ENCODE results near the gene PICK1.

PICK1 gene

DNA sequence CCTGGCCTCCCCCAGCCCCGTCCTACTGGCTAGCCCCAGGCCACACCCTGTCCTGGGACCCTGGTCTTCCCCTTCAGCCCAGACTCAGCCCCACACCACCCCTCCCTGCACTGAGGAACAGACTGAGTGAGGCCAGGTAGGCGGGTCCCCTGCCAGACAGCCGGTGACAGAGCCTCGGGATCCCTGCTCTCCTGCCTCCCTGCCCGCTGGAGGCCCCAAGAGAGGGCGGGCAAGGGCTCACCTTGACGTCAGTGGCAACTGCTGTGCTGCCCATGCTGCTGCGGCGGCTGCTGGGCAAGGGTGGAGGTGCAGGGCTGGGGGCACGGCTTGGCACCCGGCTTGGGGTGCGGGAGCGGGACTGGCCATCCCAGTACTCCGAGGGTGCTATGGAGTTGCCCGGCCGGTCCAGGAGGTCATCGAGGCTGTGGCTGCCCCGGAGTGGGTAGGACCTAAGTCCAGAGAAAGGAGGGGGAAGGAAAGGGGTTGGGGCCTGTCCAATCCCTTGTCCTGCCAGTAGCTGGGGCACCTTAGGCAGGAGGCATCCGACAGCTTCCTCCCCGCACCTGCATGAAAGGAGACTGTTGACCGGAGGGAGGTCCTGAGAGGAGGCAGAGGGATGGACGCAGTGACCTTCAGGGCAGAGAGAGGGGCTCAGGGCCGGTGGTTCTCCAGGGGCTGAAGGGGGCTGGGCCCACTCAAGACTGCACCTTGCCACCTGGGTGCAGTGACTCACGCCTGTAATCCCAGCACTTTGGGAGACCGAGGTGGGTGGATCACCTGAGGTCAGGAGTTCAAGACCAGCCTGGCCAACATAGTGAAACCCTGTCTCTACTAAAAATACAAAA lies 29.0 kb downstream of the PICK1 start:
- DNase-seq: no peak

DNA sequence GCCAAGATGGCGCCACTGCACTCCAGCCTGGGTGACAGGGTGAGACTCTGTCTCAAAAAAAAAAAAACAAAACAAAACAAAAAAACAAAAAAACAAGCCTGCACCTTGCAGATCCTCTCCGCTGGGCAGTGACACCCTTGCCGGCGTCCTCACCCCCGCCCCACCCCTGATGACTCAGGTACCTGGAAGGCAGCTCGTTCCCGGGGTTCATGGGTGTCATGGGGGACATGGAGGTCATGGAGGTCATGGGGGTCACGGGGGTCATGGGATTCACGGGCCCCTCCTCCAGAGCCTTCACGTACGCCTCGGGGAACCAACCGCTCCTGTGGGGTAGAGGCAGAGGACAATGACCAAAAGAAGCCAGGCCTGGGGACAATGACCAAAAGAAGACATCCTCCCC lies 29.7 kb downstream of the PICK1 start:
- DNase-seq: no peak

DNA sequence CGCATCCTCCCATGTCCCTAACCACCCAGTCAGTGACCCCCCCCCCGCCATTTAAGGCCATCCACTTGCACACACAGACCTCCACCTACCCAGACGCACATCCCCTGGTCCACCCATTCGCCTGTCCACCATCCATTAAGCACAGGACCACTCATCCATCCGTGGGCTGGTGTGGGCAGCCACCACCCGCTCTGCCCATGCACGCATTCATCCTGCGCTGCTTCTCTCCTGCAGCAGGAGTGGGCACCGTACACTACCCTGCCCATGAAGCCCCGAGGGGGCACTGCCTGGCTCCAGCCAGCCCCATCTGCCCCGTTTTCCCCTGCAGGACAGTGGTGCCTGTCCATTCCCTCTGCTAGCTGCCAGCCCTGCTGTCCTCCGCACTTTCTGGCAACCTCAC lies 30.7 kb downstream of the PICK1 start:
- no peak for DNase-seq

DNA sequence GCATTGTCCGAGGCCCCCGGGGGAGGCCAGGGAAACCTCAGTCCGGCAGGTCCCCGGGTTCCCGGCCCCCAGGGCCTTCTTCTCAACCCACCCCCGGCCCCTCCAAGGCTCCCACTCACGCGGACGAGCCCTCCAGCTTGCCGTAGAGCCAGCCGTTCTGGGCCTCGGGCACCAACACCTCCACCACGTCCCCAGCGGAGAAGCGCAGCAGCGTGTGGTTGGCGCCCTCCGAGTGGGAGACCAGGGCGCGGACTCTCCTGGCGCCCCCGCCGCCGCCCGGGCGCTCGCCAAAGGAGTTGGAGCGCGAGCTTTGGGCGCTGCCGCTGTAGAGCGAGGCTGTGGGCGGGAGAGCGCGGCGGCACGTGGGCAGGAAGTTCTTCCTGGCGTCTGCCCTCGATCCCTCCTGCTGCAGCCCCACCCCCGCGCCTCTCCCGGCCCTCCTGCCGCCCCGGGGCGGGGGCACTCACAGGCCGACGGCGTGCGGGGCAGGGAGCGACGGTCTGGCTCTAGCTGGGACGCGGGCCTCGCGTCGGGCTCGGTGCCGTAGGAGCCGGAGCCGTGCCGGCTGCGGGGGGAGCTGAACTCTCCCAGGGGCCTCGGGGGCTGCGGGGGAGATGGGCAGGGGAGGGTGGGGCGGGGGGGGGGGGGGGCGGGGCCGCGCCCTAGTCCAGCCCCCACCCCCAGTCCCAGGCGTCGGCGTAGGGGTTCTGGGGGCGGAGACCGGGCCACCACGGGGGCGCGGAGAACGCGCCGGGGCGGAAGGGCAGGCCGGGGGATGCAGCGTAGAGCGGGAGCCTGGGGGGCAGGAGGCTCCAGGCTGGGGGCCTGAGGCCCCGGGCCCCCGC lies 31.6 kb downstream of the PICK1 start:
- no peak for DNase-seq

DNA sequence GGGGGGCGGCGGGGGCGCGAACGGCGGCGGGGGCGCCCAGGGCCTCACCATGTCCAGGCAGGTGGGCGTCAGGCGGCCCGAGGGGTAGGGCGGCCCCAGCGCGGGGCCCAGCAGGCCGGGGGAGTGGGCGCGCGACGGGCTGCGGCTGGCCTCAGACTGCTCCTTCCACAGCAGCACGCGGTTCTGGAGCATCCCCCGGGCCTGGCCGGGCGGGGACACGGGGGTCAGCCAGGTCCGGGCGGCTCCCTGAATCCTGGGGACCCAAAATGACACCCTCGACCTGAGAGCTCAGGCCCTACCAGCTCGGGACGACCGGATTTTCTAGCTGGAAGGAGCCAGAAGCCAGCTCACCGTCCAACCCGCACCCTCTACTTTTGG lies 32.3 kb downstream of the PICK1 start:
- no peak for DNase-seq

DNA sequence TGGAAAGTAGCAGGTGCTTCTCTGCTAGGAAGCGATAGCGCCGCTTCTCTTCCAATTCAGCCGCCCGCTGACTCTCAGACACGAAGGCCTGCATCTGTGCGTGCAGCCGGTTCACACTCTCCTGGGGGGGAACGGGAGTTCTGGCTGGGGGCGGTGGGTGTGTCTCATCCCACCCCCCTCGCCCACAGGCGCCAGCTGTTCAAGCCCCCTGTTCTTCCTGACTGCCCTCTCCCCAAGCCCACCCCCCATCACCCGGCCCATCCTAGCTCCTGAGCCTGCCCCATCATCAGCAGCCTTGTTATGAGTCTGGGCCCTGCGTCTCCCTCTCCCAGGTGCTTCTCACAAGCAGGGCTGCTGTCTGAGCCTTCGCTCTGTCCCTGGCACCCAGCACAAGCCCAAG lies 39.9 kb downstream of the PICK1 start:
- DNase-seq: no peak

DNA sequence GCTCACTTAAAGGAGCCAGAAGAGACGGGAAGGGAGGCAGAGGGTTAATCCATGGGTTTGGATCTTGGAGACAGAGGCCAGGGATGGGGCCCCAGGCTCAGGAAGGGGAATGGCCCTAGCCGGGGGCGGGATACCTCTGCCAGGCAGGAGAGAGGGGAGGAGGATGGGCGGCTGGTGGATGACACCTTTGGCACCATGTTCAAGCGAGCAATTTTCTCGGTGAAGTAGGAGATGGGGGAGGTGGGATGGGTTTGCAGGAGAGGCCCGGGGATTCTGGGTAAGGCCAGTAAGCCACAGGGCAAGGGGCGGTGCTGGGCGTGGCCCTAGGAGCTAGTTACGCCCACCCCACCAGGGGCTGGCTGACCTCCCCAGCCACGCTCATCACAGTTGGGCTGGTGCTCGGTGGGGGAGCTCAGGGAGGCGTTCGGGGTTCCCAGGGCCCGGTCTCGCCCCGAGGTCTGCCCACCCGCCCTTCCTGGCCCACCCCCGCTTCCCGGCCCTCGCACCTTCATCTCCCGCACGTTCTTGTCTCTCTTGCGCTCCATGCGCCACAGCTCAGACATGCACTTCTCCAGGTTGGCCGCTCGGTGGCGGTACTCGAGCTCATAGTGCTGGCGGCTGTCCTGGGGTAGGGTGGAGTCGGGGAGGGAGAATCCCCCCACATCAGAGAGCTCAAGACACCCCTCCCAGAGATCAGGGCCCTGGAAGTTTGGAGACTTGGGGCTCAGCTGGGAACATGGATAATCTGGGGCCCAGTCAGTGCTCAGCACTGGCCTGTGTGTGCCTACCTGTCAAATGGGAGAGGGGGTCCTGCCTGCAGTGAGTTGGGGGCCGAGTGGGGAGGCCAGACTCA lies 40.6 kb downstream of the PICK1 start:
- DNase-seq: no peak

DNA sequence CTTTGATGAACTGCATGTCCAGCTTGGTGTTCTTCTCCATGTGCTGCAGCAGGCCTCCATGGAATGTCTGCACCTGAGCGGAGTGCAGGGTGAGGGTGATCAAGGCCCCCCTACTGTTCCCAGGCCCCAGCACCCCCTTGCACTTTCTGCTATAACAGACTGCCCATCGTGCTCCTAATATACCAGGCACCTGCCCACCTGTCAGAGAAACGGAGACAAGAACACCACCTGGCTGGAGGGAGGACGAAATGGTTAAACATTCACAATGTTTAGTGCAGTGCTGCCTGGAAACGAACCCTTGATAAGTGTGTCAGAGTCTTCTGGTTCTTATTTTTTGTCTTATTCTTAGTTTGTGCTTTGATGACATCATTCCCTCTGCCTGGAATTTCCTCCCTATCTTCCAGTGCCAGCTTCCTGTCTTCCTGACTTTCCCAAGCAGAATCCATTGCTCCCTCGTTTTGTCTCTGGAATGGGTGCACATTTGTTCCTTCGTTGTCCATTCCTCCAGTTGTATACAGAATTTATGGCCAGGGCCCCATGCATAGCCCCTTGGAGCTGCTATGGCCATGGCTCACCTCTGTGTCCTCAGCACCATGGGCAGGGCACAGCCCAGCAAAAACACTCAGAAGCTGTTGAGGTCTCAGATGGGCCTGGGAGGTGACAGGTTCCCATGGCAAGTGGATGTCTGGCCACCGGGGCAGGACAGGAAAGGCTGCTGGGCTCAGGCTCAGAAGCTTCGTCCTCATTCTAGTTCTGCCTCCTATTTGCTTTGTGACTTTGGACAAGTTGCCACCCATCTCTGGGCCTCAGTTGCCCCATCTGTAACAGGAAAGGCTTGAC lies 41.4 kb downstream of the PICK1 start:
- no peak for DNase-seq

DNA sequence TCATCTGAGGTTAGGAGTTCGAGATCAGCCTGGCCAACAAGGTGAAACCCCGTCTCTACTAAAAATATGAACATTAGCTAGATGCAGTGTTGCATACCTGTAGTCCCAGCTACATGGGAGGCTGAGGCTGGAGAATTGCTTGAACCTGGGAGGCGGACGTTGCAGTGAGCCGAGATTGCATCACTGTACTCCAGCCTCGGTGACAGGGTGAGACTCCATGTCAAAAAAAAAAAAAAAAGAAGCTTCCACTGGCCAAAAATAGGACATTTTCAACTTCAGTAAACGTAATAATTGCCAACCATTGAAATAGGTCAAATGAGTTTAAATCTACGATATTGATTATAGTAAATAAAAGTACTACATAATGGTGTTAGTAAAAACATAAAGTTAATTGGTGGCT lies 46.4 kb downstream of the PICK1 start:
- no peak for DNase-seq

DNA sequence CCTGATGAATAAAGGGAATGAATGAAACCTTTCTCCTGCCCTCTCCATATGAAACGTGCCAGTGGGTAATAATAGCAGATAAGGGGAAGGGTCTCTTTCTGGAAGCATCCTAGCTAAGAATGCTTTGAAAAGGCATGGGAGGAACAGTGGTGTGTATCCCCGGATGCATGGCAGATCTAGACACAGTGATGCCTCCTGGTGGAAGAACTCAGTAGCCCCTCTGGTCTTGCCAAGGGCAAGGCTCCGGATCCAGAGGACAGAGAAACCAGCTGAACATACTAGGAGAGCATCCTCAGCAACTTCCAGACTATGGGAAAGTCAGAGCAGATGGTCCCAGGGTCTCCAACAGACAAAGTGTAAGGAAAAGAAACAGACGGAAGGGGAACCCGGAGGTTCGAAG lies 46.9 kb downstream of the PICK1 start:
- no peak for DNase-seq

DNA sequence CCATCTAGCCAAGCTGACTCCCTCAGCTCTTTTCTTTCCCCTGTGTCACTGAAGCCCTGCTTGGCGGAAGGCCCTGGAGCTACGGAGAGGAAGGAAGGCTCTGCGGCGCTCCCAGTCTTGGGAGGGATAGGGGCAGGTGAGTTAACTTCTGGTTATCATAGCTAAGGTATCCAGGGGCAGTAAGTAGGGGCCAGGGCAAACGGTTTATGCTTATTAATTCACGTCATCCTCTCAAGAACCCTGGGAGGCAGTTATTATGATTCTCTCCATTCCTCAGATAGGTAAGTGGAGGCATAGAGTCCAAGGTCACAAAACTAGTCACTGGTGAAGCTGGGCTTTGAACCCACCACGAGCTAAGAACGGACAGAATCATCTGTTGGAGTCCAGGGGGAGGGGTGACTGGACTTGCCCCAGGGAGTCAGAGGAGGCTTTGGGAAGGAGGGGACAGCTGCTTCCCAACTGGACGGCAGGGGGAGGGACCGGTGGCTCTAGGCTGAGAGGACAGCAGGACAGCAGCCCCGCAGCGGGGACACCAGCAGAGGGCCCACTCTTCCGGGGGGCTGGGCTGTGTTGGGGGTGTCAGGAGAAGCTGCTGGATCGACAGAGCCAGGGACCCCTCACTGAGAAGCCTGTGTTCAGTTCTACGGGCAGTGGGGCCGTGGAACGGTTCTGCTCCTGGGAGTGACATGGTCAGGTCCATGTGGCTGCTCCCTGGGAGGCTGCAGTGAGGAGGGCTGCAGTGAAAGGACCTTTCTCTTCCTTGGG lies 49.8 kb downstream of the PICK1 start:
- no peak for DNase-seq

DNA sequence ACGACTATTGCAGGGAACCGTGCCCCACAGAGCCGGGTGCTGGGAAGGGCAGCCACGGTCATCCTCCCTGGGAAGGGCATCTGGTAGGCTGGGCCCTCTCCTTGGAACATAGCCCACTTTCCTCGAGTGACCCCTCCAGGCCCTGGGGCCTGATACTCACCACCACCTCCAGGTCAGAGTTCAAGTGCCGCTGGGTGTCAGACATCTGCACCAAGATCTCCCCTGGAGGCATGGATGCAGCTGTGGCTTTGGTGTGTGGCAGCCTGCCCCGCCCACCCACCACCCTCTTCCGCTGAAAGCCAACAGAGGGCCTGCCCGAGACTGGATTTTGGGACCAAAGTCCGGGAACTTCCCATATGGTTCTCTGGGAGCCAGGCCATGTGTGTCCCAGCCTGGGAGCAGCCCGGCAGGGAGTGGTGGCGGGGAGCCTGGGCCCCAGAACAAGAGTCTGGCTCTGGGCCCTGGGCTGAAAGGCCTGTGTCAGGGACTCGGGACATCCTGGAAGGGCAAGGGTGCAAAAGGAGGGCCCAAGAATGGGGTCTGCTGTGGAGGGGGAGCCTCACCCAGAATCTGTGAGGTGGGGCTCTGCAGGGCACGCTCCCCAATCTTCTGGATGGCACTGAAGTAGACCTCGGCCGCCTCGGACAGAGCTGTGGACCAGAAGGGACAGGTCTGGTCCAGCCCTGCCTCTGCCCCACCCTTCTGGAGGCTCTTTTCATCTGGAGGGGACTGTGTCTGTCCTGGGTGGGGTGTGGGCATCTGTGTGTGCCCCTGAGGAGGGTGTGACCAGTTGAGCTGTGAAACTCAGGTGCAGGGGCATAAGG lies 50.7 kb downstream of the PICK1 start:
- no peak for DNase-seq

DNA sequence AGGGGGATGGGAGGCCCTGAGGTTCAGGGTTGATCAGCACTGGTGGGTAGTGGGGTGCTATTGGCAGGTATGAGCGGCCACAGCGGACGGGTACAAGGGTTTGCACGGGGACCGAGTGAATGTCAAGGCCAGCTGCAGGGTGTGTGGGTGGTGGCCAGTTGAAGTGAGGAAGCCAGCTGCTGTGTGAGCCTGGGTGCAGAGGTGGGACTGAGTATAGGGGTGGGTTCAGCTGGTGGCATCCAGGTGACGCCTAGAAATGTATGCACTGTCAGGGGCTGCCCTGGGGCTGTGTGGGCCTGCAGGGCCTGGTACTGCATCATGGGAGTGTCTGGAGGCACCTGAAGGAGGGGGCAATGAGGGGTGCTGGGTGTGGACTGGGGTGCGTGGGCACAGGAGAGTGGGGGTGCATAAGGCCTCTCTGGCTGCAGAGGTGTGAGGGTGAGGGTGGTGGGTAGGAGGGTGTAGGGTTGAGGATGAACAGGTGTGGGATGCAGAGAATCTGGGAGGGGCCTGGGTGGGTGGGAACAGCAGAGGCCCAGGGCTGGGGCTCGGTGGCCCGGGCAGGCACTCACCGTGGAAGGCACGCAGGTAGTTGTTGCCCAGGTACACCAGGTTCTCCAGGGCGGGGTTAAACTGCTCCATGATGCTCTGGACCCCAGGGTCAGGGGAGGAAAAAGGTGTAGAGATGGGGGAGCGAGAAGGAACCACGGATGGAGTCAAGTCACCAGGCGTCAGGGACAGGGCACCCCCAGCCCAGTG lies 51.5 kb downstream of the PICK1 start:
- DNase-seq: no peak

DNA sequence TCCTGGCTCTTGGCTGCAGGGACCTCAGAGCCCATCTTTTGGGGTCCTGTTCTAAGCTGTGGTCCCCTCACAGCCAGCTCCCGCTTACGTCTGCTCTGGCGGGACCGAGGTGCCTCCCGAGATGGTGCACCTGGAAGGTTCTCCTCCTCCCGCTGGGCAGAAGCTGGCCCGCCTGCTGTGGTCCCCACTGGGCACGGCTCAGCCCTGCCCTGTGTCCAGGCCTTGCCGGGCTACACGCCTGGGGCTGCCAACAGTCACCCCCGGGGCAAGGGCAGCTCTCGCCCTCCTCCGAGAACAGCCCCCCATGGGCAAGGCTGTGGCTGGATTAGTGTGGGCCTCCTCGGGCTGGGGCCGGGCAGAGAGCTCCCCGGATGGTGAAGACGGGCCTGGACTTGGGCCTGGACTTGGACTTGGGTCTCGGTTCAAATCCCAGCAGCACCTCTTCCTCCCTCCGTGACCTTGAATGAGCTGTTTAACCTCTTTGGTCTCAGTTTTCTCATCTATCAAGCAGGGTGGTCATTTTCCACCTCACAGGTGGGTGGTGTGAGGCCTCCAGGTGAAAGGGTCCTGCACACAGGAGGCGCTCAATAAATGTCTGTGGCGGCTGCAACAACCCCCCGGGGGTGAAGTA lies 52.3 kb downstream of the PICK1 start:
- no peak for DNase-seq

DNA sequence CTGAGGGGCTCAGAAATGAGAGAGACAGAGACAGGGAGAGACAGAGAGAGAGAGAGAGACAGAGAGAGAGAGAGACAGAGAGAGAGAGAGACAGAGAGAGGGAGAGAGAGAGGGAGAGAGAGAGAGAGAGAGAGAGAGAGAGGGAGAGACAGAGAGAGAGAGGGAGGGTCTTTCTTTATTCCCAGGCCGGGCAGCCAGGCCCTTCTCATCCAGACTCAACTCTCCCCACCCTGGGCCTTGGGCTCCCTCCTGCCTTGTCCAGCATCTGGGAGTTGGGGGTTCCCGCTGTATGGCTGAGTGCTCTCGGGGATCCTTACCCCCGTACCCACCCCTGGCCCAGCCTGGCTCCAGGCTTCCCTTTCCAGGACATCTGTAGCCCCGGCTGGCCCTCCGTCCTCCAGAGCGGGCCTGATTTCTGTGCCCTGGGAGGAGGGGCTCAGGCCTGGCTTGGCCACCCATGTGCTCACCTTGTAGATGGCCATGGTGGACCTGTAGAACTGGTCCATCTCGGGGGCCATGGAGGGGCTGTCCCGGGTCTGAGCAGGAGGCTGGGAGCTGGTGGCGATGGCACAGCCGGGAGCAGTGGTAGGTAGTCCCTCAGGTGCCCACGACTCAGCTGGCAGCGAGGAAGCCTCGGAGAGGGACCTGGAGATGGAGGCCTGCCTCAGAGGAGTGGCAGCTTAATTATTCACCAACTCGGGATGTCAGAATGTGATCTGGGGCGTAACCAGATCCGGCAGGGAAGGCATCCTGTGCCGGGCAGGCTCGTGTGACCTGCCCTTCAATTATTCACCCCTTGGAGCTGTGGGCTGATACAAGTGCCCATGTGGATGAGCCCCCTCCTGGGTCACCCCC lies 53.0 kb downstream of the PICK1 start, which contains the start of gene BAIAP2L2:
Gene BAIAP2L2 (minus strand): TSS at position 677 of the 855 bp plus-strand sequence. CDS start 159 bp downstream, at position 518.
- DNase-seq: no peak
